Endometrial microvascular endothelial cells (primary cell): ENCODE results near the gene ZNF543. TPM values are rescaled to one million over a fixed set of nuclear protein-coding genes. Genes with fewer than 3 reads are reported as not detected.
"Not testable (repeated sequence)": the region's sequence is repeated elsewhere in the genome, so short reads cannot be mapped to it uniquely, and the experiment has no call there.

Experiments used
- in situ Hi-C: cut with HindIII; loops from 2 replicates; pipeline ENCODE4 v1.10.0; 2017; ENCODE audit warnings: low sequenced_read_pairs, low pct_unique_long_range_greater_than_20kb; ENCODE audit errors: inconsistent ontology term
- total RNA-seq: library from RNA; depleted of rRNA; stranded (reverse); fragments of >200 nt; gene quantifications from one replicate; pipeline ENCODE4 v1.2.3, GENCODE V29; 2015; ENCODE audit errors: inconsistent ontology term

ZNF543 gene
- total RNA-seq, 1 donor from 2014 or later = 6.8 TPM

- in situ Hi-C loops = no loop called here
Observed at GRCh38 chr19:57374179-57374578, 53.9 kb downstream of the ZNF543 start.

- in situ Hi-C loops = not testable (repeated sequence)
Observed at GRCh38 chr19:57374647-57375046, 54.4 kb downstream of the ZNF543 start.

- in situ Hi-C loops = no loop called here
Observed at GRCh38 chr19:57376151-57376550, 55.9 kb downstream of the ZNF543 start.

GRCh38 chr19:57377498-57378146 lies 57.4 kb downstream of the ZNF543 start:
- in situ Hi-C loops = no loop called here

Other genes starting within 250 kb of the ZNF543 start
- not detected for gene USP29, start 200.5 kb upstream of the ZNF543 start, total RNA-seq
- gene ZIM3, start 175.3 kb upstream of the ZNF543 start, total RNA-seq = not detected
- not detected for gene DUXA, start 153.0 kb upstream of the ZNF543 start, total RNA-seq
- 13.4 TPM for gene ZNF264, start 129.0 kb upstream of the ZNF543 start, total RNA-seq
- not detected for gene AURKC, start 89.4 kb upstream of the ZNF543 start, total RNA-seq
- 4.6 TPM for gene ZNF805, start 79.8 kb upstream of the ZNF543 start, total RNA-seq
- 13.5 TPM for gene ZNF460, start 40.0 kb upstream of the ZNF543 start, total RNA-seq
- gene ZNF304, start 30.8 kb downstream of the ZNF543 start, total RNA-seq = 5.2 TPM
- 12.8 TPM for gene TRAPPC2B, start 43.1 kb downstream of the ZNF543 start, total RNA-seq
- 2.1 TPM for gene ZNF547, start 43.1 kb downstream of the ZNF543 start, total RNA-seq
- gene ZNF548, start 69.4 kb downstream of the ZNF543 start, total RNA-seq = 7.5 TPM
- 4.5 TPM for gene ZNF17, start 90.7 kb downstream of the ZNF543 start, total RNA-seq
- 6.3 TPM for gene ZNF749, start 114.9 kb downstream of the ZNF543 start, total RNA-seq
- gene VN1R1, start 136.7 kb downstream of the ZNF543 start, total RNA-seq = not detected
- gene ZNF772, start 157.1 kb downstream of the ZNF543 start, total RNA-seq = 4.7 TPM
- gene ZNF419, start 167.3 kb downstream of the ZNF543 start, total RNA-seq = 5.9 TPM
- 2.0 TPM for gene ZNF773, start 179.5 kb downstream of the ZNF543 start, total RNA-seq
- 1.0 TPM for gene ZNF549, start 206.9 kb downstream of the ZNF543 start, total RNA-seq
- gene ZNF550, start 239.4 kb downstream of the ZNF543 start, total RNA-seq = 3.1 TPM